Astrocyte of the spinal cord (primary cell): ENCODE data around the gene MYO1C.
"Not testable (repeated sequence)": the region's sequence is repeated elsewhere in the genome, so short reads cannot be mapped to it uniquely, and the experiment has no call there.

Experiments
- DNase-seq: peaks from one replicate; pipeline ENCODE4 v3.0.0; 2011; ENCODE audit warnings: low read depth, low spot score
- H3K4me3 ChIP-seq: 2 replicates; pipeline ENCODE4 v1.5.1; 2011; ENCODE audit warnings: low read depth, mild to moderate bottlenecking, low read length, moderate library complexity
- in situ Hi-C: cut with HindIII; loops from 2 replicates; pipeline ENCODE4 v1.10.0; 2017; ENCODE audit warnings: low sequenced_read_pairs
- TF ChIP-seq, protein P1 (sequence below): IDR thresholded peaks from 2 replicates; pipeline ENCODE4 v1.5.1; 2012; ENCODE audit warnings: low read depth, mild to moderate bottlenecking, low read length, inconsistent platforms

The MYO1C gene

DNA sequence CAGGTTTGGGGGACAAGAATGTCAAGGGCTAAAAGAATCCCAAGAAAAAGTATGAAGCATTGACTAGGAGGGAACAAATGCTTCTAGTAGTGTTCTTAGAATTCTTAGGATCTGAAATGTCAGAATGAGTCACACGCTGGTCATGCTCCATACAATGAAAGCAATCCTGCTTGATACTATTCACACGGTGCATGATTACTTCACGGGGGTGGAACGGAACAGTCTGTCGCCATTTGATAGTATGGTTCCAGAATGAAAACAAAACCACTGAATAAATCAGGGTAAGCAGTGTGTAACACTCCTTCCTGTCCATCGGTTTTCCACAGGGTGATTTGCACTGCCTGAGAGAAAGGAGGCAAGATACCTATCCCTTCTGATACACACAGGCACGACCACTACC lies 69.6 kb downstream of the MYO1C start:
- H3K4me3 ChIP-seq: no peak overlapping the region
- TF ChIP-seq, protein P1, sequence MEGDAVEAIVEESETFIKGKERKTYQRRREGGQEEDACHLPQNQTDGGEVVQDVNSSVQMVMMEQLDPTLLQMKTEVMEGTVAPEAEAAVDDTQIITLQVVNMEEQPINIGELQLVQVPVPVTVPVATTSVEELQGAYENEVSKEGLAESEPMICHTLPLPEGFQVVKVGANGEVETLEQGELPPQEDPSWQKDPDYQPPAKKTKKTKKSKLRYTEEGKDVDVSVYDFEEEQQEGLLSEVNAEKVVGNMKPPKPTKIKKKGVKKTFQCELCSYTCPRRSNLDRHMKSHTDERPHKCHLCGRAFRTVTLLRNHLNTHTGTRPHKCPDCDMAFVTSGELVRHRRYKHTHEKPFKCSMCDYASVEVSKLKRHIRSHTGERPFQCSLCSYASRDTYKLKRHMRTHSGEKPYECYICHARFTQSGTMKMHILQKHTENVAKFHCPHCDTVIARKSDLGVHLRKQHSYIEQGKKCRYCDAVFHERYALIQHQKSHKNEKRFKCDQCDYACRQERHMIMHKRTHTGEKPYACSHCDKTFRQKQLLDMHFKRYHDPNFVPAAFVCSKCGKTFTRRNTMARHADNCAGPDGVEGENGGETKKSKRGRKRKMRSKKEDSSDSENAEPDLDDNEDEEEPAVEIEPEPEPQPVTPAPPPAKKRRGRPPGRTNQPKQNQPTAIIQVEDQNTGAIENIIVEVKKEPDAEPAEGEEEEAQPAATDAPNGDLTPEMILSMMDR: no peak
- peak; percentile 96 for DNase-seq
- in situ Hi-C loops: no loop called here

DNA sequence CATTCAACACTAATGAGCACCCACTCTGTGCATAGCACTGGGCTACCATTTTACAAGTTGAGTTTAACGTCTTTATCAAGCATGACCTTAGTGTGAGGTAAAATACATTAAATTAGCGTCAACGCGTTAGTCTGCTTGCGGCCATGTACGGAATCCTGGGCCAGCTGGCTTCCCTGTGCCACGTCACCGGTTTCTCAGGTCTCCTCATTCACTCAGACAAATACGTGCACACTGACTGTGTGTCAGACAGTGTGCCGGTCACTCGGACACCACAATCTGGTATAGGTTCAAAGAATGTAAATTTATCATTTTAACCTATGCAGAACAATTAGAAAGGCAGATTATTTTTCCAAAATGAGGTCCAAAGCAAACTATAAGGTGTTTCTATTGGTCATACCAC lies 71.0 kb downstream of the MYO1C start:
- TF ChIP-seq, protein P1: no peak
- in situ Hi-C loops: no loop called here
- H3K4me3 ChIP-seq: no peak overlapping the region
- no peak for DNase-seq

DNA sequence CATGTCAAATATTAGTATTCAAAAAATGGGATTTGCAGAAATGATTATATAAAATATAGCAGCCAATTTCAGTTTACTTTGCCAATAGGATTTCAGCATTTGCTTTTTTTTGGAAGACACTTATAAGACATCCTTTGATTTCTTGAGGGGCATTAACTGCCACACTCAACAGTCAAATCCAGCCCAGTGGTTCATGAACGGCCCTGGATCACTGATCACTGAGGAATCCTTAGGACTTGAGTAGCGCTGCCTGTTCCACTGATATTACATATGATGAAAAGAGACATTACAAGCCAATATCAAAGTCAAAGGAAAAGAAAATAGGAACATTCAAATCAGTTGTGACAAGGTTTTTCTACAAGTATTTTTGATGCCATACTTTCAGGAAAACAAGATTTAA lies 71.5 kb downstream of the MYO1C start:
- no peak for DNase-seq
- in situ Hi-C loops: no loop called here
- H3K4me3 ChIP-seq: no peak overlapping the region
- TF ChIP-seq, protein P1: no peak

DNA sequence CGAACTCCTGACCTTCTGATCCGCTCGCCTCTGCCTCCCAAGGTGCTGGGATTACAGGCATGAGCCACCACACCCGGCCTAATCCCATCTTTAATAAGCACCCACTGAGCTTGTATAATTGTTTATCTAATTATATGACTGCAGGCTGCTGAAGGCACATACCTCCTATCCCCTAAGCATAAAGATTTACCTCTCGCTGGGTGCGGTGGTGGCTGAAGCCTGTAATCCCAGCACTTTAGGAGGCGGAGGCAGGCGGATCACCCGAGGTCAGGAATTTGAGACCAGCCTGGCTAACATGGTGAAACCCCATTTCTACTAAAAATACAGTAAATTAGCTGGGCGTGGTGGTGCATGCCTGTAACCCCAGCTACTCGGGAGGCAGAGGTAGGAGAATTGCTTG lies 72.3 kb downstream of the MYO1C start:
- in situ Hi-C loops: no loop called here

DNA sequence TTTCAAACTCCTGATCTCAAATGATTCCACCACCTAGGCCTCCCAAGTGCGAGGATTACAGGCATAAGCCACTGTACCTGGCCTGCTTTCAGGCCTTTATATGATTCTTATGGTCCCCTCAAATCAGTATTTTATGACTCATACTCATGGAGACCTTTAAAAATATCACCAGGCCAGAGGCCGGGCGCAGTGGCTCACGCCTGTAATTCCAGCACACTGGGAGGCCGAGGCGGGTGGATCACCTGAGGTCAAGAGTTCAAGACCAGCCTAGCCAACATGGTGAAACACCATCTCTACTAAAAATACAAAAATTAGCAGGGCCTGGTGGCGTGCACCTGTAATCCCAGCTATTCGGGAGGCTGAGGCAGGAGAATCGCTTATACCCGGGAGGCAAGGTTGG lies 74.0 kb downstream of the MYO1C start:
- in situ Hi-C loops, H3K4me3 ChIP-seq: not testable (repeated sequence)

More for the DNA sequence above, 72.3 kb downstream of the MYO1C start:
- H3K4me3 ChIP-seq: no peak overlapping the region
- TF ChIP-seq, protein P1: no peak
- no peak for DNase-seq

DNA sequence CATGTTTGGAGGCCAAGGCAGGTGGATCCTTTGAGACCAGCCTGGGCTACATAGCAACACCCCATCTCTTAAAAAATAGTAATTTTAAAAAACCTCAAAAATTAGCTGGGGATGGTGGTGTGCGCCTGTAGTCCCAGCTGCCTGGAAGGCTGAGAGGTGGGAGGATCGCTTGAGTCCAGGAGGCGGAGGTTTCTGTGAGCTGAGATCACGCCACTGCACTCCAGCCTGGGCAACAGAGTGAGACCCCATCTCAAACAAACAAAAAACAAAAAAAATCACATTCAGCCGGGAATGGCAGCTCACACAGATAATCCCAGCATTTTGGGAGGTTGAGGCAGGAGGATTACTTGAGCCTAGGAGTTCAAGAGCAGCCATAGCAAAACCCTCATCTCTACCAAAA lies 76.1 kb downstream of the MYO1C start:
- in situ Hi-C loops: no loop called here
- DNase-seq: no peak
- H3K4me3 ChIP-seq: no peak overlapping the region
- TF ChIP-seq, protein P1: no peak

More for the DNA sequence above, 74.0 kb downstream of the MYO1C start:
- DNase-seq: not testable (repeated sequence)

DNA sequence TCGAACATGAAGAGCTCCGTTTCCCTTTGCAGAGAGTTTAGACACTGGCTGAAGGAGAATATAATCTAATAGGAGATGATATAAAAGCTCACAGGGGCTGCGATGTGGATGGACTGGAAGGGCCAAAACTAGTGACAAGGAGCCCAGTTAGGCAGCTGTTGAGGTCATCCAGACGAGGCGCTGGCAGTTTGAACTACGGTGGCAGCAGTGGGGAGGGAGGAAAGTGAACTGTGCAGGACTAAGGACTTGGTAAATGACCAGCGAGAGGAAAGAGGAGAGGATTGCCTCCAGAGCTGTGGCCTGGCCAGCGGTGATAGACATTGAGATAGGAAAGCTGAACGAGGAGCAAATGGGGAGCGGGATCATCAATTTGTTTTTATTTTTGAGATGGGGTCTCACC lies 77.9 kb downstream of the MYO1C start:
- no peak for DNase-seq
- TF ChIP-seq, protein P1: no peak
- no peak overlapping the region for H3K4me3 ChIP-seq
- in situ Hi-C loops: no loop called here
